IPS-20b (cell line): ENCODE data around the gene SOX3.
A peak's percentile ranks its signal among the peaks of the same experiment; 100 is the strongest.

Source experiments
- H3K27ac ChIP-seq: one replicate; pipeline ENCODE4 v1.5.1; 2013; ENCODE audit warnings: low read length
- H3K27me3 ChIP-seq: 2 replicates; pipeline ENCODE4 v1.6.1; 2013; ENCODE audit warnings: mild to moderate bottlenecking, low read length, inconsistent platforms; ENCODE audit not compliant: insufficient read depth
- H3K36me3 ChIP-seq: 2 replicates; pipeline ENCODE4 v1.6.1; 2013; ENCODE audit warnings: low read depth, mild to moderate bottlenecking, inconsistent platforms, low read length, moderate library complexity; ENCODE audit not compliant: insufficient read depth
- H3K4me1 ChIP-seq: 2 replicates; pipeline ENCODE4 v1.6.1; 2013; ENCODE audit warnings: mild to moderate bottlenecking, control low read depth, inconsistent platforms, low read length, moderate library complexity; ENCODE audit not compliant: insufficient read depth
- H3K4me3 ChIP-seq: 2 replicates; pipeline ENCODE4 v1.5.1; 2013; ENCODE audit warnings: mild to moderate bottlenecking, low read length, inconsistent platforms
- H3K9ac ChIP-seq: 2 replicates; pipeline ENCODE4 v1.6.1; 2013; ENCODE audit warnings: low read depth, mild to moderate bottlenecking, inconsistent platforms, low read length, moderate library complexity
- H3K9me3 ChIP-seq: 2 replicates; pipeline ENCODE4 v1.6.1; 2013; ENCODE audit warnings: mild to moderate bottlenecking, low read depth, low read length, inconsistent platforms; ENCODE audit not compliant: insufficient read depth

SOX3 gene

GRCh38 chrX:140504371-140505324, at the start of gene SOX3:
Gene SOX3 (minus strand): TSS chrX:140505069. CDS start chrX:140505060, 9 bp downstream.
- no peaks in the 10 kb centered on the region for H3K9me3 ChIP-seq
- no peak within 1 kb of the TSS for H3K27ac ChIP-seq
- no peaks in the 10 kb centered on the region for H3K36me3 ChIP-seq
- peaks cover 15% of the 10 kb centered on the region for H3K4me1 ChIP-seq
- peak within 1 kb of the TSS; percentile 61; the same call in 1 of the 2 replicates for H3K9ac ChIP-seq
- peak within 1 kb of the TSS; percentile 69; the same call in 1 of the 2 replicates for H3K4me3 ChIP-seq
- peaks cover 93% of the 10 kb centered on the region for H3K27me3 ChIP-seq

GRCh38 chrX:140548985-140549384, 44.1 kb upstream of the SOX3 start:
- Histone ChIP-seq H3K9me3 (no peaks in the 10 kb centered on the region), H3K36me3 (no peaks in the 10 kb centered on the region), H3K9ac (no peak overlapping the region), H3K4me3 (no peak overlapping the region), H3K4me1 (no peaks in the 10 kb centered on the region), H3K27me3 (no peaks in the 10 kb centered on the region), H3K27ac (no peak overlapping the region)

GRCh38 chrX:140526171-140526570, 21.3 kb upstream of the SOX3 start:
- H3K36me3 ChIP-seq, result no peaks in the 10 kb centered on the region
- no peak overlapping the region for H3K27ac ChIP-seq
- H3K9me3 ChIP-seq, result no peaks in the 10 kb centered on the region
- H3K4me1 ChIP-seq, result peaks cover 18% of the 10 kb centered on the region
- no peak overlapping the region for H3K9ac ChIP-seq
- no peaks in the 10 kb centered on the region for H3K27me3 ChIP-seq
- peak overlapping the region; percentile 10; the same call in 1 of the 2 replicates for H3K4me3 ChIP-seq

- H3K9ac ChIP-seq, result no peak overlapping the region; the same call in 1 of the 2 replicates
- no peaks in the 10 kb centered on the region for H3K9me3 ChIP-seq
- H3K4me3 ChIP-seq, result peak overlapping the region; percentile 10; the same call in 1 of the 2 replicates
- H3K36me3 ChIP-seq, result no peaks in the 10 kb centered on the region
- H3K4me1 ChIP-seq, result peaks cover 18% of the 10 kb centered on the region
- no peak overlapping the region for H3K27ac ChIP-seq
- no peaks in the 10 kb centered on the region for H3K27me3 ChIP-seq
Measured at GRCh38 chrX:140525448-140525847, 20.6 kb upstream of the SOX3 start.

GRCh38 chrX:140524556-140524955, 19.7 kb upstream of the SOX3 start:
- no peaks in the 10 kb centered on the region for H3K36me3 ChIP-seq
- H3K9me3 ChIP-seq, result no peaks in the 10 kb centered on the region
- H3K27me3 ChIP-seq, result no peaks in the 10 kb centered on the region
- H3K27ac ChIP-seq, result no peak overlapping the region
- no peak overlapping the region for H3K9ac ChIP-seq
- peaks cover 18% of the 10 kb centered on the region for H3K4me1 ChIP-seq
- no peak overlapping the region; the same call in 1 of the 2 replicates for H3K4me3 ChIP-seq

GRCh38 chrX:140521393-140521792, 16.5 kb upstream of the SOX3 start:
- Histone ChIP-seq H3K27me3 (no peaks in the 10 kb centered on the region), H3K4me1 (peaks cover 18% of the 10 kb centered on the region), H3K4me3 (no peak overlapping the region), H3K9me3 (no peaks in the 10 kb centered on the region), H3K9ac (no peak overlapping the region), H3K36me3 (no peaks in the 10 kb centered on the region), H3K27ac (no peak overlapping the region)

- Histone ChIP-seq H3K27me3 (peaks cover 36% of the 10 kb centered on the region), H3K4me1 (peaks cover 2% of the 10 kb centered on the region; the same call in 1 of the 2 replicates), H3K27ac (no peak overlapping the region), H3K4me3 (no peak overlapping the region), H3K9me3 (no peaks in the 10 kb centered on the region), H3K9ac (no peak overlapping the region), H3K36me3 (no peaks in the 10 kb centered on the region)
Measured at GRCh38 chrX:140514554-140514953, 9.7 kb upstream of the SOX3 start.

GRCh38 chrX:140510895-140511295, 6.0 kb upstream of the SOX3 start:
- no peaks in the 10 kb centered on the region for H3K9me3 ChIP-seq

GRCh38 chrX:140510306-140510676, 5.4 kb upstream of the SOX3 start:
- Histone ChIP-seq H3K9ac (no peak overlapping the region), H3K4me1 (peaks cover 14% of the 10 kb centered on the region)

More at GRCh38 chrX:140510895-140511295, 6.0 kb upstream of the SOX3 start:
- Histone ChIP-seq H3K36me3 (no peaks in the 10 kb centered on the region), H3K9ac (no peak overlapping the region), H3K4me1 (peaks cover 14% of the 10 kb centered on the region), H3K27ac (no peak overlapping the region), H3K27me3 (peaks cover 72% of the 10 kb centered on the region), H3K4me3 (peak overlapping the region; percentile 57; the same call in 1 of the 2 replicates)

GRCh38 chrX:140509468-140510305, 4.8 kb upstream of the SOX3 start:
- Histone ChIP-seq H3K9ac (no peak overlapping the region), H3K36me3 (no peaks in the 10 kb centered on the region), H3K4me1 (peaks cover 14% of the 10 kb centered on the region), H3K27me3 (peaks cover 82% of the 10 kb centered on the region), H3K27ac (no peak overlapping the region), H3K4me3 (peak overlapping the region; percentile 57; the same call in 1 of the 2 replicates), H3K9me3 (no peaks in the 10 kb centered on the region)

More at GRCh38 chrX:140510306-140510676, 5.4 kb upstream of the SOX3 start:
- Histone ChIP-seq H3K36me3 (no peaks in the 10 kb centered on the region), H3K27me3 (peaks cover 78% of the 10 kb centered on the region), H3K9me3 (no peaks in the 10 kb centered on the region), H3K4me3 (peak overlapping the region; percentile 57; the same call in 1 of the 2 replicates), H3K27ac (no peak overlapping the region)

GRCh38 chrX:140508958-140509357, 4.1 kb upstream of the SOX3 start:
- Histone ChIP-seq H3K4me3 (peak overlapping the region; percentile 57; the same call in 1 of the 2 replicates), H3K9ac (no peak overlapping the region), H3K4me1 (peaks cover 14% of the 10 kb centered on the region), H3K27me3 (peaks cover 89% of the 10 kb centered on the region), H3K27ac (no peak overlapping the region), H3K36me3 (no peaks in the 10 kb centered on the region), H3K9me3 (no peaks in the 10 kb centered on the region)
